Uterus (tissue), 4 donors: ENCODE data around the gene DNAJB8. TPM values are rescaled to one million over a fixed set of nuclear protein-coding genes. Genes with fewer than 3 reads are reported as not detected.

Source experiments
- DNase-seq, 2 donors: peaks; one replicate each; pipeline ENCODE4 v3.0.0-alpha.2; 2019 to 2020
- H3K27ac ChIP-seq, 2 donors: fragments of 200-600 bp; sonication (generic); 1 replicate in 1 of 2; 2 replicates in 1 of 2; pipeline ENCODE4 v1.5.1; 2016 to 2018
- H3K27me3 ChIP-seq, 2 donors: fragments of 200-600 bp; sonication (generic); one replicate each; pipeline ENCODE4 v1.5.1; 2018 to 2019; ENCODE audit warnings: control low read depth in 1 of 2
- H3K36me3 ChIP-seq, 2 donors: fragments of 200-600 bp; sonication (generic); one replicate each; pipeline ENCODE4 v1.5.1; 2019; ENCODE audit warnings: control low read depth in 1 of 2
- H3K4me1 ChIP-seq, 2 donors: fragments of 200-600 bp; sonication (generic); one replicate each; pipeline ENCODE4 v1.5.1; 2018 to 2019; ENCODE audit warnings: control low read depth in 1 of 2
- H3K4me3 ChIP-seq, 2 donors: fragments of 200-600 bp; sonication (generic); 1 replicate in 1 of 2; 2 replicates in 1 of 2; pipeline ENCODE4 v1.5.1; 2018 to 2019; ENCODE audit warnings: mild to moderate bottlenecking in 1 of 2
- H3K9me3 ChIP-seq, 2 donors: fragments of 200-600 bp; sonication (generic); one replicate each; pipeline ENCODE4 v1.5.1; 2019; ENCODE audit warnings: control low read depth in 1 of 2
- CTCF ChIP-seq, 4 experiments: fragments of 200-600 bp in 2 of 4; fragments of 450-650 bp in 2 of 4; sonication (generic) in 2 of 4; IDR thresholded peaks; one replicate each; pipeline ENCODE4 v1.5.1; 2016 to 2019; ENCODE audit warnings: antibody characterized with exemption in 4 of 4, mild to moderate bottlenecking in 2 of 4, moderate library complexity in 1 of 4
- POLR2A ChIP-seq, 2 donors: fragments of 450-650 bp; IDR thresholded peaks; one replicate each; pipeline ENCODE4 v1.6.1; 2016; ENCODE audit warnings: antibody characterized with exemption in 2 of 2, mild to moderate bottlenecking in 1 of 2, moderate library complexity in 1 of 2
- intact Hi-C: fragments of 100-400 bp; cut with DNase I; formaldehyde crosslinking; loops from one replicate; pipeline ENCODE4 v1.15.1; 2023; ENCODE audit warnings: low total_unique reads
- total RNA-seq, 4 donors: library from RNA; depleted of rRNA in 3 of 4; stranded (reverse); fragments of >200 nt in 3 of 4; gene quantifications; one replicate each; pipeline versions ENCODE4 v1.1.0 to v1.2.4, GENCODE V29; 2014 to 2023
- donor health status: DM: yes; HTN: yes; CAD: no.

DNAJB8 gene
- total RNA-seq, 4 donors from 2014 or later = not detected

GRCh38 chr3:128461731-128462130, 5.0 kb downstream of the DNAJB8 start:
- Histone ChIP-seq H3K4me3 (no peak overlapping the region), H3K36me3 (no peaks in the 10 kb centered on the region), H3K9me3 (no peaks in the 10 kb centered on the region), H3K4me1 (no peaks in the 10 kb centered on the region), H3K27me3 (no peaks in the 10 kb centered on the region), H3K27ac (no peak overlapping the region)
- intact Hi-C loops = no loop called here
- DNase-seq = no peak
- TF ChIP-seq CTCF (IDR thresholded peaks at IDR 0.05) = no peak
- no peak for TF ChIP-seq POLR2A (IDR thresholded peaks at IDR 0.05)

- DNase-seq = no peak
- H3K27me3 ChIP-seq = no peaks in the 10 kb centered on the region
- no peaks in the 10 kb centered on the region for H3K9me3 ChIP-seq
- no peak overlapping the region for H3K4me3 ChIP-seq
- intact Hi-C loops = no loop called here
- no peaks in the 10 kb centered on the region for H3K4me1 ChIP-seq
- TF ChIP-seq POLR2A (IDR thresholded peaks at IDR 0.05) = no peak
- TF ChIP-seq CTCF (IDR thresholded peaks at IDR 0.05) = no peak
- H3K36me3 ChIP-seq = no peaks in the 10 kb centered on the region
- no peak overlapping the region for H3K27ac ChIP-seq
Measured at GRCh38 chr3:128459461-128459820, 7.2 kb downstream of the DNAJB8 start.

- DNase-seq = no peak
- intact Hi-C loops = no loop called here
- no peaks in the 10 kb centered on the region for H3K4me1 ChIP-seq
- no peaks in the 10 kb centered on the region for H3K27me3 ChIP-seq
- TF ChIP-seq POLR2A (IDR thresholded peaks at IDR 0.05) (no peak), CTCF (IDR thresholded peaks at IDR 0.05) (no peak)
- H3K9me3 ChIP-seq = no peaks in the 10 kb centered on the region
- H3K36me3 ChIP-seq = no peaks in the 10 kb centered on the region
- H3K4me3 ChIP-seq = no peak overlapping the region
- H3K27ac ChIP-seq = no peak overlapping the region
Measured at GRCh38 chr3:128458746-128459460, 7.8 kb downstream of the DNAJB8 start.

- intact Hi-C loops = no loop called here
Measured at GRCh38 chr3:128457937-128458336, 8.8 kb downstream of the DNAJB8 start.

More at GRCh38 chr3:128457937-128458336, 8.8 kb downstream of the DNAJB8 start:
- no peak for DNase-seq
- Histone ChIP-seq H3K4me3 (no peak overlapping the region), H3K4me1 (no peaks in the 10 kb centered on the region), H3K27me3 (no peaks in the 10 kb centered on the region), H3K36me3 (no peaks in the 10 kb centered on the region), H3K9me3 (no peaks in the 10 kb centered on the region), H3K27ac (no peak overlapping the region)
- no peak for TF ChIP-seq CTCF (IDR thresholded peaks at IDR 0.05)
- no peak for TF ChIP-seq POLR2A (IDR thresholded peaks at IDR 0.05)
